Measurements from ENCODE around the gene USE1.

DNA sequence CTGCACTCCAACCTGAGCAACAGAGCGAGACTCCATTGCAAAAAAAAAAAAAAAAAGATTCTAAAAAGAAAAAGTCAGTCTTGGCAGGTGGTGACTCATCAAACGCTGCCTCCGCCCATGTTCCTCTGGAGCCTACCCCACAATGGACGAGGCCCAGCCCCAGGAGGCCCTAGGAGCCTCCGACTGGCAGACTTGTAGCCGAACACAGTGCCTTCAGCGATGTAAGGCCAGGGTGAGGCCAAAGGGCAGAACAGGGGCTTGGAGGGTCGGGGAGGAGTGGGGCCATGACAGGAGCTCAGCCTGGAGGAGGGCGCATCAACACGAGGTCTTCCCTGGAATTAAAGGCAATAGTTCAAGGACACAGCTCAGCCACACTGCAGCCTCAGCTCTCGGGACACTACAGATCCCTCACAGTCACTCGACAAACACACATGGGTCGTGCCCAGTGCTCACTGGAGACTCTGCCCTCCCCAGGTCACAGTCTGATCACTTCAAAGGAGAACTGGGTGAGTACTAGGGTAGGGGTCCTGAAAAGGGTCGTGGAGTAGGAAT lies 5.1 kb downstream of the USE1 start:
- no peak for TF ChIP-seq POLR2AphosphoS5 (IDR thresholded peaks at IDR 0.05)
- no peak for TF ChIP-seq POLR2A (IDR thresholded peaks at IDR 0.05)
- TF ChIP-seq, protein P1, sequence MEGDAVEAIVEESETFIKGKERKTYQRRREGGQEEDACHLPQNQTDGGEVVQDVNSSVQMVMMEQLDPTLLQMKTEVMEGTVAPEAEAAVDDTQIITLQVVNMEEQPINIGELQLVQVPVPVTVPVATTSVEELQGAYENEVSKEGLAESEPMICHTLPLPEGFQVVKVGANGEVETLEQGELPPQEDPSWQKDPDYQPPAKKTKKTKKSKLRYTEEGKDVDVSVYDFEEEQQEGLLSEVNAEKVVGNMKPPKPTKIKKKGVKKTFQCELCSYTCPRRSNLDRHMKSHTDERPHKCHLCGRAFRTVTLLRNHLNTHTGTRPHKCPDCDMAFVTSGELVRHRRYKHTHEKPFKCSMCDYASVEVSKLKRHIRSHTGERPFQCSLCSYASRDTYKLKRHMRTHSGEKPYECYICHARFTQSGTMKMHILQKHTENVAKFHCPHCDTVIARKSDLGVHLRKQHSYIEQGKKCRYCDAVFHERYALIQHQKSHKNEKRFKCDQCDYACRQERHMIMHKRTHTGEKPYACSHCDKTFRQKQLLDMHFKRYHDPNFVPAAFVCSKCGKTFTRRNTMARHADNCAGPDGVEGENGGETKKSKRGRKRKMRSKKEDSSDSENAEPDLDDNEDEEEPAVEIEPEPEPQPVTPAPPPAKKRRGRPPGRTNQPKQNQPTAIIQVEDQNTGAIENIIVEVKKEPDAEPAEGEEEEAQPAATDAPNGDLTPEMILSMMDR (IDR thresholded peaks at IDR 0.05) = no peak
- TF ChIP-seq EP300 (IDR thresholded peaks at IDR 0.05) = no peak
